PFSK-1 (cell line): Measurements from ENCODE around the gene C2orf42. TPM values are rescaled to one million over a fixed set of nuclear protein-coding genes. Genes with fewer than 3 reads are reported as not detected.

ENCODE experiments used
- FOXP2 ChIP-seq: optimal IDR thresholded peaks from 2 replicates; pipeline ENCODE3; 2011; ENCODE audit warnings: borderline replicate concordance, control low read depth, inconsistent platforms; ENCODE audit not compliant: insufficient read depth; ENCODE audit errors: extremely low read length, extremely low read depth
- POLR2AphosphoS5 ChIP-seq: IDR thresholded peaks from 2 replicates; pipeline ENCODE4 v1.6.1; 2012; ENCODE audit warnings: low read depth, mild to moderate bottlenecking, control low read depth, low read length, moderate library complexity
- REST ChIP-seq, 2 experiments: IDR thresholded peaks; 2 replicates each; pipeline versions ENCODE4 v1.6.1 to v1.8.0; 2011 to 2012; ENCODE audit warnings: low read depth in 2 of 2, low read length in 2 of 2, control low read depth in 1 of 2, inconsistent platforms in 1 of 2, mild to moderate bottlenecking in 1 of 2, moderate library complexity in 1 of 2; ENCODE audit not compliant: insufficient read depth in 1 of 2
- SIN3A ChIP-seq: IDR thresholded peaks from 2 replicates; pipeline ENCODE4 v1.6.1; 2012; ENCODE audit warnings: mild to moderate bottlenecking, low read length, moderate library complexity, borderline replicate concordance; ENCODE audit not compliant: insufficient read depth
- TAF1 ChIP-seq: IDR thresholded peaks from 2 replicates; pipeline ENCODE4 v1.6.1; 2012; ENCODE audit warnings: low read length, control low read depth, borderline replicate concordance; ENCODE audit not compliant: insufficient read depth
- polyA plus RNA-seq: library from polyadenylated mRNA; unstranded; fragments of >200 nt; gene quantifications from one replicate; pipeline ENCODE4 v1.2.1, GENCODE V29; 2012; ENCODE audit warnings: low read depth, missing spikeins; ENCODE audit not compliant: insufficient read length

The C2orf42 gene
- polyA plus RNA-seq, result 11.4 TPM

GRCh38 chr2:70190418-70191243, at the start of gene C2orf42:
Gene C2orf42 (minus strand): TSS chr2:70191019. CDS start chr2:70181985, 9,034 bp downstream.
- TF ChIP-seq TAF1, result peak; percentile 60; the same call in 1 of the 2 replicates
- TF ChIP-seq POLR2AphosphoS5, result peak; percentile 93
- TF ChIP-seq FOXP2, result peak; percentile 89
- TF ChIP-seq REST (IDR thresholded peaks at IDR 0.05; ENCODE audit: insufficient read depth in 1 of 2, low read depth in 2 of 2, low read length in 2 of 2), result peak; percentile 4 to 30; a peak in 1 of 4 replicates
- TF ChIP-seq SIN3A, result no peak

- no peak for TF ChIP-seq POLR2AphosphoS5
- no peak for TF ChIP-seq SIN3A
- no peak for TF ChIP-seq FOXP2
- TF ChIP-seq TAF1, result no peak
- TF ChIP-seq REST (IDR thresholded peaks at IDR 0.05; ENCODE audit: insufficient read depth in 1 of 2, low read depth in 2 of 2, low read length in 2 of 2), result no peak
These were observed 49.8 kb upstream of the C2orf42 start for GRCh38 chr2:70240599-70240998.

GRCh38 chr2:70233926-70234325, 43.1 kb upstream of the C2orf42 start:
- no peak for TF ChIP-seq SIN3A
- TF ChIP-seq REST (IDR thresholded peaks at IDR 0.05; ENCODE audit: insufficient read depth in 1 of 2, low read depth in 2 of 2, low read length in 2 of 2), result no peak
- TF ChIP-seq FOXP2, result no peak
- no peak for TF ChIP-seq POLR2AphosphoS5
- TF ChIP-seq TAF1, result no peak

- TF ChIP-seq POLR2AphosphoS5, result no peak
- no peak for TF ChIP-seq FOXP2
- no peak for TF ChIP-seq REST (IDR thresholded peaks at IDR 0.05; ENCODE audit: insufficient read depth in 1 of 2, low read depth in 2 of 2, low read length in 2 of 2)
These were observed 36.0 kb upstream of the C2orf42 start for GRCh38 chr2:70226781-70227180.
